K562 (cell line): ENCODE results near the gene THRSP. TPM values are rescaled to one million over a fixed set of nuclear protein-coding genes. Genes with fewer than 3 reads are reported as not detected.

ENCODE experiments used
- CTCFL ChIP-seq: IDR thresholded peaks from 2 replicates; pipeline ENCODE4 v1.6.1; 2011; ENCODE audit warnings: borderline replicate concordance, low read depth, mild to moderate bottlenecking, moderate library complexity, low read length; ENCODE audit not compliant: insufficient read depth, poor library complexity, severe bottlenecking
- GTF2A2 ChIP-seq: IDR thresholded peaks from 2 replicates; pipeline ENCODE4 v1.6.1; 2016; ENCODE audit warnings: mild to moderate bottlenecking, missing genetic modification characterization, missing compliant biosample characterization
- ILK ChIP-seq: fragments of 450-650 bp; IDR thresholded peaks from 2 replicates; pipeline ENCODE4 v1.6.1; 2016; ENCODE audit warnings: missing genetic modification characterization, low read depth, mild to moderate bottlenecking, missing compliant biosample characterization, moderate library complexity, borderline replicate concordance
- NFRKB ChIP-seq: fragments of 450-650 bp; IDR thresholded peaks from 2 replicates; pipeline ENCODE4 v1.6.1; 2016; ENCODE audit warnings: low read depth
- ZFP1 ChIP-seq: fragments of 450-650 bp; formaldehyde crosslinking; IDR thresholded peaks from 2 replicates; pipeline ENCODE4 v1.4.0; 2020; ENCODE audit warnings: mild to moderate bottlenecking, mixed read lengths
- ZNF830 ChIP-seq: fragments of 250-450 bp; sonication (Bioruptor Pico); IDR thresholded peaks from 2 replicates; pipeline ENCODE4 v1.5.0; 2021; ENCODE audit warnings: mild to moderate bottlenecking
- polyA plus RNA-seq, 8 experiments: library from polyadenylated mRNA; depleted of rRNA in 4 of 8; stranded (reverse) in 5 of 8; unstranded in 3 of 8; fragments of >200 nt; fragmentation: Nextera tagmentation in 2 of 8; fragmentation: Illumina TruSeq in 1 of 8; extraction: Ambion mirVana in 2 of 8; extraction: Trizol in 1 of 8; gene quantifications; 2 replicates each; pipeline versions ENCODE4 v1.2.1 to v1.2.3, GENCODE V29; 2011 to 2014; ENCODE audit warnings: inconsistent platforms in 1 of 8, missing spikeins in 1 of 8
- total RNA-seq, 7 experiments: library from RNA; depleted of rRNA in 6 of 7; stranded (reverse); fragments of >200 nt in 6 of 7; fragmentation: Illumina TruSeq in 2 of 7; extraction: Trizol in 2 of 7; gene quantifications; 2 replicates each; pipeline versions ENCODE4 v1.2.1 to v1.2.3, GENCODE V29; 2011 to 2021; ENCODE audit warnings: low replicate concordance in 1 of 7

Gene THRSP
- total and polyA plus RNA-seq, 9 of the 15 experiments (the other 6 are each of a cell fraction or from before 2014, with no cell fraction given), result 0.23 to 0.56 (median 0.31) TPM; not detected in 2

- TF ChIP-seq CTCFL (no peak), GTF2A2 (tag) (no peak), ZFP1 (CRISPR knock-in tag) (no peak), NFRKB (no peak), ILK (tag) (no peak), ZNF830 (CRISPR knock-in tag) (no peak)
Measured at GRCh38 chr11:78100676-78101472, 37.2 kb downstream of the THRSP start (continued).
